PC-9 (cell line): ENCODE measurements around the gene PDE4D. TPM values are rescaled to one million over a fixed set of nuclear protein-coding genes. Genes with fewer than 3 reads are reported as not detected.
"Not testable (repeated sequence)": the region's sequence is repeated elsewhere in the genome, so short reads cannot be mapped to it uniquely, and the experiment has no call there.

Source experiments
- BruUV-seq: library from RNA; stranded (reverse); fragments of 400-500 nt; replicated peaks from 2 replicates; lab custom pipeline; 2021; lab: Mats Ljungman, UMichigan
- CTCF ChIA-PET: fragments of 300-600 bp; sonication (Branson Sonifier 250); formaldehyde crosslinking; loops from one replicate; lab custom pipeline; 2022; ENCODE audit warnings: antibody characterized with exemption; lab: Charles Lee
- POLR2A ChIA-PET: fragments of 300-600 bp; sonication (Branson Sonifier 250); formaldehyde crosslinking; loops from one replicate; lab custom pipeline; 2022; ENCODE audit warnings: antibody characterized with exemption; ENCODE audit not compliant: unreplicated experiment; lab: Charles Lee
- DNase-seq, 2 experiments: peaks; one replicate each; pipeline versions ENCODE4 v3.0.0 to v3.0.0-alpha.2; 2015 to 2022; ENCODE audit warnings: mixed read lengths in 1 of 2
- H2AFZ ChIP-seq: fragments of 200-600 bp; sonication (generic); 2 replicates; pipeline ENCODE4 v1.8.1; 2017; ENCODE audit warnings: antibody characterized with exemption
- H3F3A ChIP-seq: fragments of 200-600 bp; sonication (generic); 2 replicates; pipeline ENCODE4 v1.8.1; 2017; ENCODE audit warnings: antibody characterized with exemption, mild to moderate bottlenecking, low read depth; ENCODE audit not compliant: insufficient read depth
- H3K27ac ChIP-seq: fragments of 200-600 bp; sonication (generic); 2 replicates; pipeline ENCODE4 v1.6.1; 2016; ENCODE audit warnings: mixed run types
- H3K27me3 ChIP-seq: fragments of 200-600 bp; sonication (generic); 2 replicates; pipeline ENCODE4 v1.6.1; 2016; ENCODE audit warnings: low read depth, mixed run types; ENCODE audit not compliant: insufficient read depth
- H3K36me3 ChIP-seq: fragments of 200-600 bp; sonication (generic); 2 replicates; pipeline ENCODE4 v1.6.1; 2016; ENCODE audit warnings: low read depth, mixed run types
- H3K4me1 ChIP-seq: fragments of 200-600 bp; sonication (generic); replicated peaks from 2 replicates; pipeline ENCODE4 v1.6.1; 2016; ENCODE audit warnings: mixed run types; ENCODE audit not compliant: insufficient read depth
- H3K4me2 ChIP-seq: fragments of 200-600 bp; sonication (generic); 2 replicates; pipeline ENCODE4 v1.6.1; 2017; ENCODE audit warnings: mixed run types
- H3K4me3 ChIP-seq: fragments of 200-600 bp; sonication (generic); 2 replicates; pipeline ENCODE4 v1.6.1; 2016; ENCODE audit warnings: mixed run types
- H3K79me2 ChIP-seq: fragments of 200-600 bp; sonication (generic); 2 replicates; pipeline ENCODE4 v1.6.1; 2017; ENCODE audit warnings: low read depth, mixed run types
- H3K9me2 ChIP-seq: fragments of 200-600 bp; sonication (generic); 2 replicates; pipeline ENCODE4 v1.8.1; 2017; ENCODE audit warnings: mild to moderate bottlenecking; ENCODE audit not compliant: insufficient read depth
- H3K9me3 ChIP-seq: fragments of 200-600 bp; sonication (generic); 2 replicates; pipeline ENCODE4 v1.8.1; 2016; ENCODE audit warnings: low read depth; ENCODE audit not compliant: insufficient read depth
- H4K20me1 ChIP-seq: fragments of 200-600 bp; sonication (generic); 2 replicates; pipeline ENCODE4 v1.8.1; 2017; ENCODE audit not compliant: insufficient read depth
- CTCF ChIP-seq: fragments of 200-600 bp; sonication (generic); conservative IDR thresholded peaks from 2 replicates; pipeline ENCODE4 v1.6.1; 2017; ENCODE audit warnings: mixed run types, antibody characterized with exemption, mild to moderate bottlenecking, moderate library complexity
- EZH2 ChIP-seq: fragments of 200-600 bp; sonication (generic); IDR thresholded peaks from 2 replicates; pipeline ENCODE4 v1.8.0; 2017; ENCODE audit warnings: antibody characterized with exemption, low read depth
- intact Hi-C: fragments of 100-400 bp; cut with micrococcal nuclease; formaldehyde crosslinking; loops from one replicate; pipeline ENCODE4 v1.10.0; 2022; ENCODE audit not compliant: unreplicated experiment
- total RNA-seq: library from RNA; stranded (reverse); gene quantifications from 2 replicates; pipeline ENCODE4 v1.2.3, GENCODE V29; 2021

PDE4D gene
- total RNA-seq, 1 experiment from 2014 or later: 9.8 TPM

- Histone ChIP-seq H2AFZ (no peak overlapping the region), H3K4me1 (no peaks in the 10 kb centered on the region), H3K4me2 (no peak overlapping the region), H3K27ac (no peak overlapping the region), H4K20me1 (no peaks in the 10 kb centered on the region), H3K9me2 (no peaks in the 10 kb centered on the region), H3K36me3 (no peaks in the 10 kb centered on the region), H3K9me3 (peaks cover 18% of the 10 kb centered on the region), H3K27me3 (no peaks in the 10 kb centered on the region), H3K4me3 (no peak overlapping the region), H3F3A (no peaks in the 10 kb centered on the region), H3K79me2 (no peaks in the 10 kb centered on the region)
- ChIA-PET POLR2A (interaction anchor here (0.6 kb wide), 1 partner anchor 265 kb away, joined by 5 read pairs; no protein-coding TSS in a partner anchor), CTCF (no interaction called here)
- intact Hi-C loops: no loop called here
- no peak for DNase-seq
- BruUV-seq: no TSS peak
- TF ChIP-seq EZH2 (no peak), CTCF (no peak)
Observed at GRCh38 chr5:59407967-59408366, 485.6 kb downstream of the PDE4D start.

- H3K79me2 ChIP-seq: no peaks in the 10 kb centered on the region
- no TSS peak for BruUV-seq
- ChIA-PET CTCF (no interaction called here), POLR2A (no interaction called here)
- peaks cover 6% of the 10 kb centered on the region for H3K9me3 ChIP-seq
- H3K4me1 ChIP-seq: no peaks in the 10 kb centered on the region
- no peaks in the 10 kb centered on the region for H3K9me2 ChIP-seq
- H4K20me1 ChIP-seq: no peaks in the 10 kb centered on the region
- intact Hi-C loops: no loop called here
- TF ChIP-seq CTCF (no peak), EZH2 (no peak)
- H3K27ac ChIP-seq: no peak overlapping the region
- H3K4me2 ChIP-seq: no peak overlapping the region
- H3F3A ChIP-seq: no peaks in the 10 kb centered on the region; the same call in 1 of the 2 replicates
- H3K27me3 ChIP-seq: no peaks in the 10 kb centered on the region
- no peak for DNase-seq
- no peaks in the 10 kb centered on the region for H3K36me3 ChIP-seq
- no peak overlapping the region for H2AFZ ChIP-seq
- H3K4me3 ChIP-seq: no peak overlapping the region
Observed at GRCh38 chr5:59401637-59402036, 491.9 kb downstream of the PDE4D start.

- CTCF ChIA-PET: not testable (repeated sequence)
Observed at GRCh38 chr5:59394956-59395355, 498.6 kb downstream of the PDE4D start.

More at GRCh38 chr5:59394956-59395355, 498.6 kb downstream of the PDE4D start:
- H3K4me1 ChIP-seq, intact Hi-C loops, H3K36me3 ChIP-seq, H4K20me1 ChIP-seq, H2AFZ ChIP-seq, H3K4me2 ChIP-seq, H3K79me2 ChIP-seq, H3F3A ChIP-seq, H3K4me3 ChIP-seq, DNase-seq, H3K9me2 ChIP-seq, H3K9me3 ChIP-seq, H3K27me3 ChIP-seq, POLR2A ChIA-PET, H3K27ac ChIP-seq, BruUV-seq: not testable (repeated sequence)
